A673 (cell line): ENCODE results near the gene OSBPL3. TPM values are rescaled to one million over a fixed set of nuclear protein-coding genes. Genes with fewer than 3 reads are reported as not detected.
"Not testable (repeated sequence)": the region's sequence is repeated elsewhere in the genome, so short reads cannot be mapped to it uniquely, and the experiment has no call there.

Experiments used
- BruUV-seq: library from RNA; stranded (reverse); fragments of 400-500 nt; replicated peaks from 2 replicates; lab custom pipeline; 2021; lab: Mats Ljungman, UMichigan
- CTCF ChIA-PET: fragments of 300-600 bp; sonication (Branson Sonifier 250); formaldehyde crosslinking; loops from one replicate; lab custom pipeline; 2022; ENCODE audit warnings: antibody characterized with exemption; lab: Charles Lee
- POLR2A ChIA-PET: fragments of 300-600 bp; sonication (Branson Sonifier 250); formaldehyde crosslinking; loops from one replicate; lab custom pipeline; 2022; ENCODE audit warnings: antibody characterized with exemption; ENCODE audit not compliant: low non-redundant PET; lab: Charles Lee
- DNase-seq: peaks from one replicate; pipeline ENCODE4 v3.0.0-alpha.2; 2015; ENCODE audit warnings: low spot score
- H3K27ac ChIP-seq: fragments of 200-600 bp; sonication (generic); 2 replicates; pipeline ENCODE4 v1.5.1; 2016; ENCODE audit warnings: mixed run types, low read depth, mild to moderate bottlenecking, mixed read lengths, antibody characterized with exemption, low read length; ENCODE audit not compliant: poor library complexity, severe bottlenecking
- H3K27me3 ChIP-seq: fragments of 200-600 bp; sonication (generic); replicated peaks from 2 replicates; pipeline ENCODE4 v1.6.1; 2017; ENCODE audit warnings: mixed run types, low read depth, mild to moderate bottlenecking, mixed read lengths, antibody characterized with exemption, low read length; ENCODE audit not compliant: insufficient read depth, poor library complexity
- H3K36me3 ChIP-seq: fragments of 200-600 bp; sonication (generic); 2 replicates; pipeline ENCODE4 v1.6.1; 2016; ENCODE audit warnings: mixed run types, mild to moderate bottlenecking, mixed read lengths, antibody characterized with exemption, low read length; ENCODE audit not compliant: insufficient read depth, poor library complexity, severe bottlenecking
- H3K4me1 ChIP-seq: fragments of 200-600 bp; sonication (generic); 2 replicates; pipeline ENCODE4 v1.6.1; 2017; ENCODE audit warnings: mixed run types, mild to moderate bottlenecking, mixed read lengths, antibody characterized with exemption, low read length; ENCODE audit not compliant: insufficient read depth, poor library complexity, severe bottlenecking
- H3K4me3 ChIP-seq: fragments of 200-600 bp; sonication (generic); 2 replicates; pipeline ENCODE4 v1.5.1; 2016; ENCODE audit warnings: low read depth, mixed run types, mild to moderate bottlenecking, mixed read lengths, low read length; ENCODE audit not compliant: poor library complexity, severe bottlenecking
- H3K9me3 ChIP-seq: fragments of 200-600 bp; sonication (generic); 2 replicates; pipeline ENCODE4 v1.6.1; 2016; ENCODE audit warnings: mixed run types, low read depth, mild to moderate bottlenecking, mixed read lengths, antibody characterized with exemption, low read length; ENCODE audit not compliant: poor library complexity, severe bottlenecking
- EZH2 ChIP-seq: fragments of 200-600 bp; sonication (generic); IDR thresholded peaks from 2 replicates; pipeline ENCODE4 v1.6.1; 2017; ENCODE audit warnings: borderline replicate concordance, low read depth, mild to moderate bottlenecking, mixed read lengths, antibody characterized with exemption, low read length; ENCODE audit not compliant: poor library complexity, severe bottlenecking
- intact Hi-C: fragments of 100-400 bp; cut with micrococcal nuclease; formaldehyde crosslinking; loops from one replicate; pipeline ENCODE4 v1.10.0; 2022; ENCODE audit not compliant: unreplicated experiment
- total RNA-seq: library from RNA; stranded (reverse); gene quantifications from 2 replicates; pipeline ENCODE4 v1.2.3, GENCODE V29; 2021
- TF ChIP-seq, protein P1 (sequence below): fragments of 300-800, 200-600 bp; sonication (generic); conservative IDR thresholded peaks from 2 replicates; pipeline ENCODE4 v1.5.1; 2017; ENCODE audit warnings: low read depth, mild to moderate bottlenecking, antibody characterized with exemption, low read length, moderate library complexity, mixed read lengths

Gene OSBPL3
- total RNA-seq, 1 experiment from 2014 or later: 21.4 TPM

DNA sequence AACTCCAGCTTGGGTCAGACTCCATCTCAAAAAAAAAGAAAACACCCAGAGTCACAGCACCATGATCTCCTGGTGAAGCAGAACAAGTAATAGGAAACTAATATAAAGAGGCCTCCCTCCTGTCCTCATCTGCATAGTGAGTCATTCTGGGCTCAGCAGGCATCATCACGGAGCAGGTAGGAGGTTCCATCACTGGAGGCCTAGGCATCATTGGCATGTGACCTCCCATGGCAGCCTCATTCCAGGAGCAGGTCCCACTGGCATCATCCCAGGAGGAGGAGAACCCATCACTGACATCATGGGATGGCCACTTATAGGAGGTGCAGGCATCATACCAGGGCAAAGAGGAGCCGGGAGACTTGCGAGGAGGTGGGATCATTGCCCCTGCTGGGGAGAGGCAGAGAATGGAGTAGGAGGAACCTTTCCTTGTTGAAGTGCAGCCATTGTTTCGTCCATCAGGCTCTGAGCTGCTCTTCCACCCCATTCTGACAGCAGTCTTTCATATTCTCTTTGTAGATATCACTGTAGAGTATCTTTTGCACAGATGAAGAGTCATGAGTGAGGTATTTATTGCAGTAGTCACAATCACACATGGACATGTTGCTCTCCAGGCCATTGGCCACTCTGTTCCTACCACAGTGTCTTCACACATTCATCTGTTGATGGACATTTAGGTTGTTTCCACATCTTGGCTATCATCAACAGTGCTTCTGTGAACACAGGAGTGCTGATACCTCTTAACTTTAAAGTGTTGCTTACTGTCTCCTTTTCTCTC is 73.8 kb downstream of the OSBPL3 start:
- Histone ChIP-seq H3K27ac (no peak overlapping the region), H3K4me1 (peaks cover 11% of the 10 kb centered on the region), H3K9me3 (no peaks in the 10 kb centered on the region), H3K27me3 (no peaks in the 10 kb centered on the region), H3K36me3 (no peaks in the 10 kb centered on the region), H3K4me3 (no peak overlapping the region)
- BruUV-seq: no TSS peak
- intact Hi-C loops: no loop called here
- no peak for TF ChIP-seq EZH2
- TF ChIP-seq, protein P1, sequence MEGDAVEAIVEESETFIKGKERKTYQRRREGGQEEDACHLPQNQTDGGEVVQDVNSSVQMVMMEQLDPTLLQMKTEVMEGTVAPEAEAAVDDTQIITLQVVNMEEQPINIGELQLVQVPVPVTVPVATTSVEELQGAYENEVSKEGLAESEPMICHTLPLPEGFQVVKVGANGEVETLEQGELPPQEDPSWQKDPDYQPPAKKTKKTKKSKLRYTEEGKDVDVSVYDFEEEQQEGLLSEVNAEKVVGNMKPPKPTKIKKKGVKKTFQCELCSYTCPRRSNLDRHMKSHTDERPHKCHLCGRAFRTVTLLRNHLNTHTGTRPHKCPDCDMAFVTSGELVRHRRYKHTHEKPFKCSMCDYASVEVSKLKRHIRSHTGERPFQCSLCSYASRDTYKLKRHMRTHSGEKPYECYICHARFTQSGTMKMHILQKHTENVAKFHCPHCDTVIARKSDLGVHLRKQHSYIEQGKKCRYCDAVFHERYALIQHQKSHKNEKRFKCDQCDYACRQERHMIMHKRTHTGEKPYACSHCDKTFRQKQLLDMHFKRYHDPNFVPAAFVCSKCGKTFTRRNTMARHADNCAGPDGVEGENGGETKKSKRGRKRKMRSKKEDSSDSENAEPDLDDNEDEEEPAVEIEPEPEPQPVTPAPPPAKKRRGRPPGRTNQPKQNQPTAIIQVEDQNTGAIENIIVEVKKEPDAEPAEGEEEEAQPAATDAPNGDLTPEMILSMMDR: no peak
- POLR2A ChIA-PET: no interaction called here
- no peak for DNase-seq
- CTCF ChIA-PET: no interaction called here

DNA sequence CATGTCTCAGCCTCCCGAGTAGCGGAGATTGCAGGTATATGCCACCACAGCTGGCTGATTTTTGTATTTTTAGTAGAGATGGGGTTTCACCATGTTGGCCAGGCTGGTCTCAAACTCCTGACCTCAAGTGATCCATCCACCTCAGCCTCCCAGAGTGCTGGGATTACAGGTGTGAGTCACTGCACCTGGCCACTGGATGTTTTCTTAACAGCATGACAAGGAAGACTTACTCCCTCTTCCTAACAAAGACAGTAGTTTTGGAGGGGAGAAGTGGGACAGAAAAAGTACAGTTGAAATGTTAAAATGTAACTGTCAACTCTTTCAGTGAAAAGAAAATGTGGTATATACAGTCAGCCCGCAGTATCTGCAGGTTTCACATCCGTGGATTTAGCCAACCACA is 76.0 kb downstream of the OSBPL3 start:
- POLR2A ChIA-PET, CTCF ChIA-PET, H3K27ac ChIP-seq, H3K9me3 ChIP-seq, H3K4me1 ChIP-seq, H3K36me3 ChIP-seq, H3K4me3 ChIP-seq, BruUV-seq, DNase-seq, intact Hi-C loops, H3K27me3 ChIP-seq: not testable (repeated sequence)

DNA sequence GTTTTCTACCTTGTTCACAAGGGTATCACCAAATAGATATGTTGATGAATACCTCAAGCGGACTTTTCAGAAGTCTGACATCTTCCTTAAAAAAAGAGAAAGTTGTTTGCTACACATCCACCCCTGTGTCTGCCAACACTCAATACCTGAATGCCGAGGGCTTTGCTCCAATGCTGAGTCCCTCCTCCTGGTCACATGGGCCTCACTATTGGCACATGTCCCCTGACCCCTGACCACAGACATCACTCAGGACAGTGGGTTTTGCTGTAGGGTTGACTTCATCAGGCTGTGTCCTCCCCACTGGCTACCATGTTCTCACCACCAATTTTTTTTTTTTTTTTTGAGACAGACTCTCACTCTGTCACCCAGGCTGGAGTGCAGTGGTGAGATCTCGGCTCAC is 76.4 kb downstream of the OSBPL3 start:
- H3K27me3 ChIP-seq: no peaks in the 10 kb centered on the region
- BruUV-seq: no TSS peak
- DNase-seq: no peak
- H3K9me3 ChIP-seq: no peaks in the 10 kb centered on the region
- no peak overlapping the region for H3K27ac ChIP-seq
- H3K36me3 ChIP-seq: no peaks in the 10 kb centered on the region
- TF ChIP-seq, protein P1: no peak
- TF ChIP-seq EZH2: no peak
- ChIA-PET POLR2A (no interaction called here), CTCF (no interaction called here)
- H3K4me3 ChIP-seq: no peak overlapping the region
- no peaks in the 10 kb centered on the region for H3K4me1 ChIP-seq
- intact Hi-C loops: no loop called here

DNA sequence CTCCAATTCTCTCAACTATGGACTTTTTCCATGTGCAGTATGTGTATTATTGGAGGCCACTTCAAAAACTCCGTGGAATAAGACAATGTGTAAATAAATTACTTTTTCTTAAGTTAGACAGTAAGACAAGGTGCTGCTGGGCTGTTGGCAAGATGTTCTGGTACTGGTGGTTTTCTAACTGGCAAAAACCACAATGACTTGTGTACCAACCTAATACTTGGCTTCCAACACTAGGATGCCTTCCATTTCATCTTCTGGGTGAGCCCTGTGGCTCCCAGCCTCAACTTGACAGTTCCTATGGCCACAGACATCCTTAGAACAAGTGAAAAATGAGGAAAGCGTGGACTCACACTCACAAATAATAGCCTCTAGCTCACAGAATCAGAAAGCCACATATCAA is 77.0 kb downstream of the OSBPL3 start:
- no peaks in the 10 kb centered on the region for H3K4me1 ChIP-seq
- H3K4me3 ChIP-seq: no peak overlapping the region
- CTCF ChIA-PET: no interaction called here
- BruUV-seq: no TSS peak
- H3K27me3 ChIP-seq: no peaks in the 10 kb centered on the region
- no peaks in the 10 kb centered on the region for H3K36me3 ChIP-seq
- TF ChIP-seq, protein P1: no peak
- TF ChIP-seq EZH2: no peak
- H3K27ac ChIP-seq: no peak overlapping the region
- DNase-seq: no peak
- no peaks in the 10 kb centered on the region for H3K9me3 ChIP-seq
- intact Hi-C loops: no loop called here
- POLR2A ChIA-PET: no interaction called here
